Ammon's horn (tissue), 1 donor: ENCODE results near the gene LDLRAD3.

ENCODE experiments used
- DNase-seq: peaks from one replicate; pipeline ENCODE4 v3.0.0-alpha.2; 2016; ENCODE audit warnings: low spot score

LDLRAD3 gene

DNA sequence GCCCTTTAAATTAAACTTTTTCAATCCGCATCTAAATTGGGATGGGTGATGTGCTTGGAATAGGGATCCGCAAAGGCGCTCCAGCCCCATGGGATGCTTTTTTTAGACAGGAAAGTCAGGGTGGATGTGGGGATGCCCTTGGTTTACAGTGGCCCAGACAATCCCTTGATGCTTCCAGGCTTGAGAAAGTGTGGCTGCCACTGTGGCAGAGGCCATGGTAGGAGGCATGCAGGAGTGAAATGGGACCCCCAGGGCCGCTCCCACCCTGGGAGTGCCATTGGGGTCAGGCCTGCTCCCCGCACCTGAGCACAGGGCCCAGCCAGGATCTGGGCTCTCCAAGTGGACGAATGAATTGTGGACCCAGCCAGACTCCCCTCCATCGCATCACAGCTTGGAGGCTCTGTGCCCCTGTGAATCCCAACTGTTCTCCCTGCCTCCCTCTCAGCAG is 269.6 kb downstream of the LDLRAD3 start:
- DNase-seq = no peak

GRCh38 chr11:36214480-36214879 is 270.6 kb downstream of the LDLRAD3 start:
- DNase-seq = no peak

DNA sequence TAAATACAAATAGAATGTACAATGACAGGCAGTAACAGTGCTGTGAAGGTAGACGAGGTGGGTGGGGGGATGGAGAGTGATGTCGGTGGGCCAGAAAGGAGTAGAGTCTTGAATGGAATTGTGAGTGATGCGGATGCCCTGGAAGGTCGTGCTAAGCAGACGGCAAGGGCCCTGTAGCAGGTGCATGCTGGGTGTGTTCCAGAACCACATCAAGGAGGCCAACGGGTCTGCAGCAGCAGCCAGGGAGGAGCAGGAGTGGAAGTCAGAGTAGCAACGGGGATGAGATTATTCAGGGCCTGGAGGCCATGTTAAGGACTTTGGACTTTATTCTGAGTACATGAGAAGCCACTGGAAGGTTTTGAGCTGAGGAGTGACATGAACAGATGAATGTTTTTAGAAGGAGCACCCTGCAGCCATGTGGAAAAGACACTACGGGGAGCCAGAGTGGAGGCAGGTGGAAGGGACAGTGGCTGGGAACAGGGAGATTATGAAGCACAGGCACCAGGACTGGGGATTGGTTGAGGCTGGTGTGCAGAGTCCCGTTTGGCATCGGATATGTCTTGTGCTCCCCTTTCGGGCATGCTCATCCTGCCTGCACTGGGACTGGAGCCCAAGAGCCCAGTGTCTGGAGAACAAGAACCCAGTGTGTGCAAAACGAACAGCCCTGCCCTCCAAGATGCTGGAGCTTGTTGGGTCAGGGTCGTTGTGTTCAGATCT is 271.3 kb downstream of the LDLRAD3 start:
- DNase-seq = peak; percentile 44

- no peak for DNase-seq
Observed at GRCh38 chr11:36215693-36216060, 271.8 kb downstream of the LDLRAD3 start.

DNA sequence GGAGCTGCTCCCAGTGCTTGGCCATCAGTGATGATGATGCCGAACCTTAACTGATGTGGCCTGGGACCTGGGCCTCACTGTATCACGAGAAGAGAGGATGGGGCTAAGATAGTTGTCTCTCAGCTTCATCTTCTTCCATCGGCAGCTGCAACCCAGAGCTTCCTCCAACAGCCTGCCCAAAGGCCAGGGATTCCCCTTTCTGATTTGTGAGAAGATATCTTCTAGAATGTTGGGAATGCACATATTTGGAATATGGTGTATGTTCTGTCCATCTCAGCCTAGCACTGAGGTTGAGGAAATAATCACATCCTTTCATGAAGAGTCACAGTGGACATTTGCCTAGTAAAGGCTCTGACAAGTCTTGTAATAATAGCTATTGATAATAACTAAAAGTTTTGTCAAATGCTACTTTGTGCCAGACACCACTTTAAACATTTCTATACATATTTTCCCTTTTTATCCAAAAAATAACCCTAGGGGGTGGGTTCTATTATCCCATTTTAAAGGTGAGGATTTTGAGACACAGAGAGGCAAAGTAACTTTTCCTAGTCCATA is 272.3 kb downstream of the LDLRAD3 start:
- no peak for DNase-seq

- DNase-seq = no peak
Observed at GRCh38 chr11:36218283-36218921, 274.5 kb downstream of the LDLRAD3 start.

DNA sequence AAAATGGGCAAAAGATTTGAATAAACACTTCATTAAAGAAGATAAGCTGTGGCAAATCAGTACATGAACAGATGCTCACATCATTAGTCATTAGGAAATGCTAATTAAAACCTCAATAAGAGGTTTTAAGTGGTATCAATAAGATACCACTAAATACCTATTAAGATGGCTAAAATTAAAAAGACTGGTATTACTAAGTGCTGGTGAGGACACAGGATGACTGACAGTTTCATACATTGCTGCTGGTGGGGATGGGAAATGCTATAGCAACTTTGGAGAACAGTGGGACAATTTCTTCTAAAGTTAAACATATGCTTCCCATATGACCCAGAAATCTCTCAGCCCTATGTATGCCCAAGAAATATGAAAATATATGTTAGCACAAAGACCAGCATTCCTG is 276.1 kb downstream of the LDLRAD3 start:
- no peak for DNase-seq

DNA sequence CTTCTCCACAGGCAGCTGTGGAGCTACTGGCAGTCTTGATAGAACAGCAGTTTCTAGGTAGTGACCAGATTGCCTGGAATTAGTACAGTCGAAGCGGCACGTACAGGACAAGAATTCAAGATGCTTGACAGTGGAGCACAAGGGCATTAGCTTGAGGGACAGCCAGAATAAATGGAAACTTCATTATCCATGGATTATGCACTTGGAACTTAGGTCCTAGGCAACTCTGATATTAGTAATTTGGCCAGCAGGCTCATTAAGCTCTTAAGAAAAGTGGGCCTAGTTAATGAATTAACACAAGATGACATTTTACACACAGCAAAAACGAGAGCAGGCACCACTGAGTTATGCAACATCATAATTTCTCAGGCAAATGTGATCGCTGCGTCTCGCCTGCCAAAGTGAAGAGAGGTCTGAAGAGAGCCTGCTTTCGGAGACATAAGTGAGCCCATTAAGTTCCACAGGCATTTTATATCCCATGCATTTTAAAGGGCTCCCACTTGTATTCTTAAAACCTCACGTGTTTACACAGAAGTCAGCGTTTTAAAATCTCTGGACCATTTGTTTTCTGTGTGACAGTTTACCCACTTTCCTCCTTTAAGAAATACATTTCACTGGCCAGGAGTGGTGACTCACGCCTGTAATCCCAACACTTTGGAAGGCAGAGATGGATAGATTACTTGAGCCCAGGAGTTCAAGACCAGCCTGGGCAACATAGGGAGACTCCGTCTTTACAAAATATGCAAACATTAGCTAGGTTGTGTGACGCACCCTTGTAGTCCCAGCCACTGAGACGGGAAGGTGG is 279.2 kb downstream of the LDLRAD3 start:
- DNase-seq = no peak

DNA sequence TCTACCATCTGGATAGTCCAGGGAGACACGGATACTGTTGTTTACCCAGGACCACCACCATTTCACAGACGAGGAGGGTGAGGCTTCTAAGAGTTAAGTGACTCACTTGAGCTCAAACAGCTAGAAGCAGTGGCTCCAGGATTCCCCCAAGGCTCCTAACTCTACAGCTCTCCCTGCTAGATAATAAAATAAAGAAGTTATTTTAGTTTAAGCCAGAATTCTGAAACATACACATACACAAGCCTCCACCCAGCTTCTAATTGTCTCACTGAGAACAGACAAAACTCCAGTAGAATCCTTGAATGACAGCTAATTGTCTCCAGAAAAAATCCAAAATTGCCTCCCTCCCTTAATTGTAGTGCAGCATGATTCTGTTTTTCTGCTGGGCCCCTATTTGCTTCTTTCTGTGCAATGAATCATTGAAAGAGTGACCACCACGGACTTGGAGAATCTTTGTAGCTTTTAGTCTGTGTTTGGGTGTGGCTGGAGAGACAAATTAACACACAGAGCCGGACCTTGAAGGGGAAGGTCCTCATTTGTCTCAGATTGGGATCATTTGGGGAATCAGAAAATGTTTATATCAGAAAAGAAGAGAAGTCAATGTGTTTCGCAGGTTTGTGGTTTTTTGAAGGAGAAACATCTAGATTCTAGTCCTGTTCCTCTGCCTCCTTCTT is 280.5 kb downstream of the LDLRAD3 start:
- no peak for DNase-seq

- DNase-seq = no peak
Observed at GRCh38 chr11:36227044-36227443, 283.2 kb downstream of the LDLRAD3 start.

DNA sequence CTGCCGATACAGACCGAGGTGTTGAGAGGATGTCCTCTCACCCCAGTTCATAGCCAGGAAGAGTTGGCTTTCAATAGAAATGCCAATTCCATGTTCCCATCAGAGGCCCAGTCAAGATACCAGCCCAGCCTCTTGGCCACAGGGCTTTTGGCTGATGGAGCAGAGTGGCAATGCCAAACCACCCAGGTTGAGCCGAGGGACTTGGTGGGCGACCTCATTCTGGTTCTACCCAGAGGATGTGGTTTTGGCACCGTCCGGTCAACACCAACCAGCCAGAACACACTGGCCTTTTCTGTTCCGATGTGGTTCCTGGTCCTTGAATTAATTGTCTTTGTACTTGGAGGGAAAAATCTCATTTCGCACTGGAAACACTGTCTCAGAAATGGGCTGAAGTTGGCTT is 284.8 kb downstream of the LDLRAD3 start:
- no peak for DNase-seq

DNA sequence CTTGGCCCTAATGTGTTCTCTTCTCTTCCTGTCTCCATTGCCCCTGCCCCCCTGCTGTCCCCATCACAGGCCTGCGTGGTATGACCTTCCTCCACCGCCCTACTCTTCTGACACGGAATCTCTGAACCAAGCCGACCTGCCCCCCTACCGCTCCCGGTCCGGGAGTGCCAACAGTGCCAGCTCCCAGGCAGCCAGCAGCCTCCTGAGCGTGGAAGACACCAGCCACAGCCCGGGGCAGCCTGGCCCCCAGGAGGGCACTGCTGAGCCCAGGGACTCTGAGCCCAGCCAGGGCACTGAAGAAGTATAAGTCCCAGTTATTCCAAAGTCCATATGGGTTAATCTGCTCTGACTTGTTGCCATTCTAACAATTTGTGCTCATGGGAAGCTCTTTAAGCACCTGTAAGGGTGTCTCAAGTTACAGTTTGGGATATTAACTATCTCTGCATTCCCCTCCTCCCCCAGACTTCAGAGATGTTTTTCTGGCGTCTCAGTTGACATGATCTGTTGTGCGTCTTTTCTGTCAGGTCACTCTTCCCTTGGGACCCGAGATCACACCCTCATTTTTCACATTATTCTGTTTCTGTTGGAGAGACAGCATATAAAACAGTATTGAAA is 285.3 kb downstream of the LDLRAD3 start:
- DNase-seq = no peak

DNA sequence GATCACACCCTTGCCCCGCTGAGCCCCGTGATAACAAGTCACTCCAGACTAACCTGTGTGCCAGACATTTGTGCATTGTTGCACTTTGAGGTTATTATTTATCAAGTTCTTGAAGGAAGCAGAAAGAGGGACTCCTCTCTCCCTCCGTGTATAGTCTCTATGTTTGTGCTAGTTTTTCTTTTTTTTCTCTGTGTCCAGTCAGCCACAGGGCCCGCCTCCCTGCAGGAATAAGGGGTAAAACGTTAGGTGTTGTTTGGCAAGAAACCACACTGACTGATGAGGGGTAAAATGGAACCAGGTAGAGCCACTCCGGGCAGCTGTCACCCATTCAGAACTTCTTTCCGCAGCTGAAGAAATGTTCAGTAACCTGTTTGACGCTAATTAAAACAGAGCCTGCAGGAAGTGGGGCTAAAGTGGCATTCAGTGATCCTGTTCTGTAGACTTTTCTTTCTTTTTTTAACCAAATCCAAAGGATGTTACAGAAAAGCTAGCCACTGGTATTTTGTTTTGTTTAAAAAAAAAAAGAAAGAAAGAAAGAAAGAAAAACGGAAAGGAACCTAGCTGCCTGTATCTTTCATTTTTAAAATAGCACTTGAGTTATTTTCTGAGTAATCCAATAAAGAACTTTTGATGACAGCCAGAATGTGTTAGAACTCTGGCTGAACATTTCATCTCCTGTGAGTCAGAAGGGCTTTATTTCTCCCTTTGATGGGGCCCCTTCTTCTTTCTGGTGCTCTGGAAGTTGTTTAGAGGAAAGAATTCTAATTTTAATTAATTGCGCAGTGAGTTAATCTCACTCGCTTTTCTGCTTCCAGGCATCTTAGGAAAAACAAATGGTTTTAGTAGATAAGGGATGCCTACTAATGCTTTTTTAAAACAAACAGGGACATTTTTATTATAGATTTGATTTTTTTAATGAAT is 287.2 kb downstream of the LDLRAD3 start:
- DNase-seq = no peak

DNA sequence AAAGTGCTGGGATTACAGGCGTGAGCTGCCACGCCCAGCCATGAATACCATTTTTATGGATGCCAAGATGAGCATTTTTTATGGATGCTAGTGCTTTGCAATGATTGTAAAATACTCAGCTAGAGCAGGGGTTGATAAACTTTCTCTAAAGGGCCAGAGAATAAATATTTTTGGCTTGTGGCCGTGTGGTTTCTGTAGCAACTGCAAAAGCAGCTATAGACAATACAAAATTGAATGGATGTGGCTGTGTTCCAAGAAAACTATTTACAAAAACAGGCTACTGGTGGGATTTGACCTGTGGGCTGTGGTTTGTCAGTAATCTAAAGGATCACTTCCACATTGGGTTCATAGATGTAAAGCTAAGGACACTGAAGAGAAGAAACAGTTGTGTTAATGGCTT is 289.3 kb downstream of the LDLRAD3 start:
- no peak for DNase-seq

- DNase-seq = no peak
Observed at GRCh38 chr11:36234825-36235224, 291.0 kb downstream of the LDLRAD3 start.

DNA sequence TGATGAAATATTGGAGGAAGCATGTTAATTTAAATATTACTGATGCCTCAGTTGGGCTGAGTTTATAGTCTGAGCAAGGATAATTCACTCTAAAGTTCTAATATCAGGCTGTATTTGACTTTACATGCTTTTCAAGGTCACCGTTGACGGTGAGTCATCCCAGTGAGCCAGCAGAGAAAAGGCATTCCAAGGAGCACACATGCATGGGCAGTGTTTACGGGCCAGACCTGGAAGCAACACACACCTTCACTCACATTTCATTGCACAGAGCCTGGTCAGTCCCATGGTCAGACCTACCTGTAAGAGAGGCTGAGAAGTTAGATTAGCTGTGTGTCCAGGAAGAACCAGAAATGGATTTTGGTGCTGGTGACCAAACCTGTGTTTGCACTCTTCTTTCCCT is 291.9 kb downstream of the LDLRAD3 start:
- DNase-seq = no peak

GRCh38 chr11:36237391-36237790 is 293.5 kb downstream of the LDLRAD3 start:
- DNase-seq = no peak

DNA sequence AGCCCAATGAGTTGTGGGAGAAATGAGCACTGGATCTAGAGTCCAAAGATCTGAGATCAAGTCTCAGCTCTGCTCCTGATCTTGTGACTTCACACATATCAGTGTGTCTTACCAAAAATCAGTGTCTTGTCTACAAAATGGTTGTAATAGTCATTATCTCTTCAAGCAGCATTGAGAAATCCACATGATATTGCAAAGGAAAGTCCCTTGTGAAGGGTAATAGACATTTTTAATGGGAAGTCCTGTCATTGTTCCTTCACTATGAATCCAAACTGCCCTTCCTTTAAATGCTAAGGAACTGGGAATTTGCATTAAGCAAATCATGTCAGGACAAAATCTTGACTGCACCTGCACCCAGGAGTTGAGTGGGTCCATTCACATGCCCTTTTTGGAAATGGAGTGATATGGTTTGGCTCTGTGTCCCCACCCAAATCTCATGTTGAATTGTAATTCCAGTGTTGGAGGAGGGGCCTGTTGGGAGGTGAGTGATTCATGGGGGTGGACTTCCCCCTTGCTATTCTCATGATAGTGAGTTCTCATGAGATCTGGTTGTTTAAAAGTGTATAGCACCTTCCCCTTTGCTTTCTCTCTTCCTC is 294.3 kb downstream of the LDLRAD3 start:
- DNase-seq = no peak

DNA sequence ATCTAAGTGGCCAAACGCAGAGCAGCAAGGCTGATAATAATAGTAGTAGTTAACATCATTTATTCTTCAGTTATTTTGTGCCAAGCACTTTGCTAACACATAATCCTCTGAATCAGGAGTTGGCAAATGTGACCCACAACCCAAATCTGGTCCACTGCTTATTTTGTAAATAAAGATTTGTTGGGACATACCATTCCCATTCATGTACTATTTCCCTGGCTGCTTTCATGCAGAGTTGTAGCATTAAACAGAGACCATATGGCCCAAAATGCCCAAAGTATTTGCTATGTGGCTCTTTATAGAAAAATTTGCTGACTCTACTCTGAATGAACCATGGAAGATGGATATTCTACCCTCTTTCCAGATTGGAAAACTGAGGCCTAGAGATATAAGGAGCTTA is 295.0 kb downstream of the LDLRAD3 start:
- no peak for DNase-seq

GRCh38 chr11:36239636-36240035 is 295.8 kb downstream of the LDLRAD3 start:
- DNase-seq = peak; percentile 58
